Ammon's horn (tissue), 1 donor: ENCODE data around the gene CBLB.

Experiments used
- DNase-seq: peaks from one replicate; pipeline ENCODE4 v3.0.0-alpha.2; 2016; ENCODE audit warnings: low spot score

The CBLB gene

GRCh38 chr3:105845488-105845887 is 23.3 kb downstream of the CBLB start:
- DNase-seq = no peak

GRCh38 chr3:105844704-105845103 is 24.1 kb downstream of the CBLB start:
- DNase-seq = no peak

GRCh38 chr3:105843994-105844393 is 24.8 kb downstream of the CBLB start:
- DNase-seq = no peak

- no peak for DNase-seq
These were observed 25.9 kb downstream of the CBLB start for GRCh38 chr3:105842943-105843342.

- no peak for DNase-seq
These were observed 26.4 kb downstream of the CBLB start for GRCh38 chr3:105842449-105842848.

GRCh38 chr3:105837947-105838346 is 30.9 kb downstream of the CBLB start:
- no peak for DNase-seq

GRCh38 chr3:105837143-105837740 is 31.6 kb downstream of the CBLB start:
- DNase-seq = no peak

GRCh38 chr3:105836533-105836932 is 32.3 kb downstream of the CBLB start:
- peak; percentile 66 for DNase-seq

GRCh38 chr3:105835606-105836005 is 33.2 kb downstream of the CBLB start:
- DNase-seq = no peak

- DNase-seq = no peak
These were observed 34.0 kb downstream of the CBLB start for GRCh38 chr3:105834768-105835167.

GRCh38 chr3:105832644-105833043 is 36.2 kb downstream of the CBLB start:
- DNase-seq = no peak

GRCh38 chr3:105830836-105831235 is 38.0 kb downstream of the CBLB start:
- no peak for DNase-seq

- no peak for DNase-seq
These were observed 38.8 kb downstream of the CBLB start for GRCh38 chr3:105829871-105830622.

GRCh38 chr3:105829229-105829628 is 39.6 kb downstream of the CBLB start:
- no peak for DNase-seq

GRCh38 chr3:105828703-105829102 is 40.1 kb downstream of the CBLB start:
- no peak for DNase-seq

GRCh38 chr3:105827959-105828358 is 40.9 kb downstream of the CBLB start:
- DNase-seq = no peak

- DNase-seq = no peak
These were observed 41.8 kb downstream of the CBLB start for GRCh38 chr3:105826778-105827634.

GRCh38 chr3:105824129-105824528 is 44.7 kb downstream of the CBLB start:
- no peak for DNase-seq

GRCh38 chr3:105823149-105823867 is 45.5 kb downstream of the CBLB start:
- no peak for DNase-seq

GRCh38 chr3:105822171-105823123 is 46.4 kb downstream of the CBLB start:
- DNase-seq = no peak

- no peak for DNase-seq
These were observed 47.4 kb downstream of the CBLB start for GRCh38 chr3:105821433-105821832.
